OCI-LY3 (cell line): Measurements from ENCODE around the gene OGA.

Source experiments
- EZH2phosphoT487 ChIP-seq: fragments of 200-600 bp; shearing (Covaris generic); IDR thresholded peaks from 2 replicates; pipeline ENCODE4 v1.6.1; 2018; ENCODE audit warnings: antibody characterized with exemption, mixed run types, low read depth
- TF ChIP-seq, protein P1 (sequence below): fragments of 200-600, 300-600 bp; sonication (generic); IDR thresholded peaks from 2 replicates; pipeline ENCODE4 v1.5.1; 2014; ENCODE audit warnings: antibody characterized with exemption, low read length, low read depth

DNA sequence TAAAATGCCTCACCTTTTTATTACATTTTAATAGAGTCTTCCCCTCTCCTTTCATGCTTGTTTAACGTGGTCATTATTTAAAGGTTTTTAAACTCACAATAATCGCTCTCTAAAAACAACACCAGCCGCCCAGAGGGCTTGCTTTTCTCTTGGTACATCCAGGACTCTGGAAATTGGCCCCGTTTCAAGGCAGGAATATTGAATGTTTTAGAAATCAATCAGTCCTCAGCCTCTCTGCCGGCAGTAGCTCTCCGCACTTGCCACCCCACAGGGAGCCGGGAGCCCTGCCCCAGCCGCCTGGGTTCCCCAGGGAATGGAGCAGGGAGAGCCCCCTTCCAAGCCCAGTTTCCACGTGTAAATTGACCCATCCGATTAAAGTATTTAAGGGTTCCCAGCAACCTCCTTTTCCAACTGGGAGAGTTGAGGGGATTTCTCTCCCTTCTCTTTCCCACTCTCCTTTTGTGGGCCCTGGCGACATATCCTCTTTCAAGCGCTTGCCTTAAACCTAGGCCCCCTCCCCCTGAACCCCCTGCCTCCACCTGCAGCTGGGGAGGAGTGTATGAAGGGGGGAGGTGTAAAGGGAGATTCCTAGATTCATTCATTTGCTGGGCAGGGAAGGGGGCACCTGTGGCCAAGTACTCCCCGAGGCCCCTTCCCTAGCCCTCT, 44.2 kb downstream of the OGA start:
- TF ChIP-seq, protein P1, sequence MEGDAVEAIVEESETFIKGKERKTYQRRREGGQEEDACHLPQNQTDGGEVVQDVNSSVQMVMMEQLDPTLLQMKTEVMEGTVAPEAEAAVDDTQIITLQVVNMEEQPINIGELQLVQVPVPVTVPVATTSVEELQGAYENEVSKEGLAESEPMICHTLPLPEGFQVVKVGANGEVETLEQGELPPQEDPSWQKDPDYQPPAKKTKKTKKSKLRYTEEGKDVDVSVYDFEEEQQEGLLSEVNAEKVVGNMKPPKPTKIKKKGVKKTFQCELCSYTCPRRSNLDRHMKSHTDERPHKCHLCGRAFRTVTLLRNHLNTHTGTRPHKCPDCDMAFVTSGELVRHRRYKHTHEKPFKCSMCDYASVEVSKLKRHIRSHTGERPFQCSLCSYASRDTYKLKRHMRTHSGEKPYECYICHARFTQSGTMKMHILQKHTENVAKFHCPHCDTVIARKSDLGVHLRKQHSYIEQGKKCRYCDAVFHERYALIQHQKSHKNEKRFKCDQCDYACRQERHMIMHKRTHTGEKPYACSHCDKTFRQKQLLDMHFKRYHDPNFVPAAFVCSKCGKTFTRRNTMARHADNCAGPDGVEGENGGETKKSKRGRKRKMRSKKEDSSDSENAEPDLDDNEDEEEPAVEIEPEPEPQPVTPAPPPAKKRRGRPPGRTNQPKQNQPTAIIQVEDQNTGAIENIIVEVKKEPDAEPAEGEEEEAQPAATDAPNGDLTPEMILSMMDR, result no peak
- no peak for TF ChIP-seq EZH2phosphoT487
